Stimulated activated CD8-positive, alpha-beta memory T cell treated with anti-CD3 and anti-CD28 coated beads, Interleukin-15, amount 100 ng/mL, for 1 hour (primary cell): Measurements from ENCODE around the gene PERM1.
"Not testable (repeated sequence)": the region's sequence is repeated elsewhere in the genome, so short reads cannot be mapped to it uniquely, and the experiment has no call there.

ENCODE experiments used
- DNase-seq: peaks from one replicate; pipeline ENCODE4 v3.0.0-alpha.2; 2020; ENCODE audit warnings: low read depth

Gene PERM1

DNA sequence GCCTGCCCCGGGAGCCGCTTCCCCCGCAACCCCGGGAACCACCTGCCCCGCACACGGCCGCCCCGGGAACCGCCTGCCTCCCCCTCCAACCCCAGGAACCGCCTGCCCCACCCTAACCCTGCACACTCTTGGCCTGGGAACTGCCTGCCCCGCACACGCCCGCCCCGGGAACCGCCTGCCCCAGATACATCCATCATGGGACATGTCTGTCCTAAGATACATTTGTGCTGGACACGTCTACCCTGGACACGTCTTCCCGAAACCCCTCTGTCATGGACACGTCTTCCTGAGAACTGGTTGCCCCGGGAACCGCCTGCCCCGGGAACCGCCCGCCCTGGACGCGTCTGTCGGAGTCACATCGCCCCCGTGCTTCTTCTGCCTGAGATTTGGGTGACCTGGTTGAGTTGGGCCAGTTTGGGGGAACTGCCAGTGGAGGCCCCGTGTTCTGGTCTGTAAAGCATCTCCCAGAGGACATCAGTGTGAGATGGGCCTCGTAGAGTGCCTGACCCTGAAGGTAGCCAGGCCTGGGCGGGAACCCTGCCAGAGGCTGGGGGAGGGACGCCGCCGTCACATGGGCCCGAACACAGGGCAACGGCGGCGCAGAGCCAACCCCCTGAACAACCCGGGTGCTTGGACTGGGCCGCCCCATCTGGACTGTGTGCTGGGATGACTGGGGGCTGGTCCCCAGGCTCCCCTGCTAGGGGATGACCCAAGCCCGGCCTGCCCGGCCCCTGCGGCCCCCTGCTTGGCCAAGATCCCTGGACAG, 3.6 kb downstream of the PERM1 start:
- no peak for DNase-seq

DNA sequence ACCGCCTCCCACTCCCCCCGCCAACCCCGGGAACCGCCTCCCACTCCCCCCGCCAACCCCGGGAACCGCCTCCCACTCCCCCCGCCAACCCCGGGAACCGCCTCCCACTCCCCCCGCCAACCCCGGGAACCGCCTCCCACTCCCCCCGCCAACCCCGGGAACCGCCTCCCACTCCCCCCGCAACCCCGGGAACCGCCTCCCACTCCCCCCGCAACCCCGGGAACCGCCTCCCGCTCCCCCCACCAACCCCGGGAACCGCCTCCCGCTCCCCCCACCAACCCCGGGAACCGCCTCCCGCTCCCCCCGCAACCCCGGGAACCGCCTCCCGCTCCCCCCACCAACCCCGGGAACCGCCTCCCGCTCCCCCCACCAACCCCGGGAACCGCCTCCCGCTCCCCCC, 5.1 kb downstream of the PERM1 start:
- DNase-seq, result not testable (repeated sequence)

DNA sequence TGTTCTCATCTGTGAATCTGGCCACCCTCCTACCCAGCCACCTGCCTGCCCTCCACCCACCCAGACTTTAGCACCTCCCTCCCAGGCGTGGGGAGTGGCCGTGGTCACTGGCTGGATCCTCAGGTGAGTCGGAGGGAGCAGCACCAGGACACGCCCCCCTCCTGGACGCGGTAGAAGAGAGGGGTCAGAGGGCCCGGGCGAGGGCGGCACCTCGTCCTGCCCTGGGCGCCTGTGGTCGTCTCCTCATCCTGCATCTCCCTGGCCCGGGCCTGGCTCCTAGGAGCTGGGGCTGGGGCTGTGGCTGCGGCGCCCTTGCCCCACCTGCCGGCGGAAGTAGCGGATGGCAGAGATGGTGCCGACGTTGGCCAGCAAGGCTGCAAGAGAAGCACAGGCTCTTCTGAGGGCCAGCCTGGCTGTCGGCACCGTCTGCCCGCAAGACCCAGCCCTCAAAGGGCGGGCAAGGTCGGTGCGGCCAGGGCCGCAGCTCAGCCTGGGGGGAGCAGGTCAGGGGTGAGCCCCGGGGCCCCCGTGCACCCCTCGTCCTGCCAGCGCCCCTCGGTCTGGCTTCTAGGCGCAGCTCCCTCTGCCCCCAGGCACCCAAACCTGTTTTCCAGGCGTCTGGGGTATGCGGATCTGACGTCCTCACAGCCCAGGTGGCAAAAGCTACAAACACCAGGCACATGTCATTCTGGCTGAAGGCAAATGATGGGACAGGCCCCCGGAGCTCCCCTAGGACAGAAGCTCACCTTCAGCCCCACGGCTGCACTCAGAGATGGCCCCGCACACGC, 5.8 kb downstream of the PERM1 start:
- DNase-seq, result peak; percentile 39

DNA sequence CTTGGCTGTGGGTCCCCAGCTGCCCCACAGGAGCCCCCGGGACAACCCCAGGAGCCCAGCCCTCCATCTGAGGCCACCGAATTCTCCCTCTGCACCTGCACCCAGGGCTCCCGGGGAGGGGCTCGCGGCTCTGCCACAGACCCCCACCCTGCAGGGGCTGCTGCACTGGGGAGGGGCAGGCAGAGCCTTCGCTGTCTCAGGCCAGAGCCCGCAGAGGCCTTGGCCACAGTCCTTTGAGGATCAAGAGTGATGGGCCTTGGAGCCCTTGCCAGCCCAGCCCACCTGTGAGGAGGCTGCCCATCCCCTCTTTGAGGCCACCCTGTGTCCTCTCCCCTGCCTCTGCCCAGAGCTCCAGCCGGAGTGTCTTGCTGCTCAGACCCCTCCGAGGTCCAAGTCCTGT, 6.5 kb downstream of the PERM1 start:
- no peak for DNase-seq

DNA sequence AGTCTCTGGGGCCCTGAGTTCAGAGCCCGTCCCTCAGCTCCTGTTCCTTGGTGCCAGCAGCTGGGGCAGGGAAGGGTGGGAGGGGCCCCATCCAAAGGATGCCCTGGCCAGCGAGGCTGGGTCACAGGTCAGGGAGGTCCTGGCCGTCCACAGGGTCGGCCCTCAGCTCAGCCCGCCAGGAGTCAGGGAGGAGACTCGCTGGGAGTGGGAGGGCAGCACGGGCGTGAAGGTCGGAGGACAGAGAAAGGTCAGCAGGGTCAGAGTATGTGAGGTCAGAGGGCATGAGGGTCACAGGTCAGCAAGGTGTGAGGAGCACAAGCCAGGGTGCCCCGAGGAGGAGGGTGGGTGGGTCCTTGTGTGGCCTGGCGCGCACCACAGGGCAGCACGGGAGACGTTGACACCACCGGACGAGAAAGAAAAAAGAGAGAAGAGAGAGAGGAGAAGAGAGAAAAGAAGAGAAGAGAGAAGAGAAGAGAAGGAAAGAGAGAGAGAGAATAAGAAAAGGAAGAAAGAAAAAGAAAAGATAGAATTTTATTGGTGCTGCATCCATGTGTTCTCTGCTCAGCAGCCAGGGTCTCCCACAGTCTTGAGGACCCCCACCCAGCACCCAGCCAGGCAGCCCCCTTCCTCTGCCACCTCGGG, 7.1 kb downstream of the PERM1 start:
- DNase-seq, result no peak

DNA sequence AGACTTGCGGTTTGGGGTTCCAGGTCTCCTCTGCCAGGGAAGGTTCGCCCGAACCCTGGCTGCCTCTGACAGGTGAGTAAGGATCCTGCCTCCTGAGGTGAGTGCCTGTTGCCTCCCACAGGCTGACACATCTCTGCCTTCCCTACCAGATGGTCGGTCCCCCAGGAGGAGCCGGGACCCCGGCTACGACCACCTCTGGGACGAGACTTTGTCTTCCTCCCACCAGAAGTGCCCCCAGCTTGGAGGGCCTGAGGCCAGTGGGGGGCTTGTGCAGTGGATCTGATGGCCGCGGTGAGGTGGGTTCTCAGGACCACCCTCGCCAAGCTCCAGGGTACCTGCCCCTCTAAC, 7.6 kb downstream of the PERM1 start:
- DNase-seq, result no peak

DNA sequence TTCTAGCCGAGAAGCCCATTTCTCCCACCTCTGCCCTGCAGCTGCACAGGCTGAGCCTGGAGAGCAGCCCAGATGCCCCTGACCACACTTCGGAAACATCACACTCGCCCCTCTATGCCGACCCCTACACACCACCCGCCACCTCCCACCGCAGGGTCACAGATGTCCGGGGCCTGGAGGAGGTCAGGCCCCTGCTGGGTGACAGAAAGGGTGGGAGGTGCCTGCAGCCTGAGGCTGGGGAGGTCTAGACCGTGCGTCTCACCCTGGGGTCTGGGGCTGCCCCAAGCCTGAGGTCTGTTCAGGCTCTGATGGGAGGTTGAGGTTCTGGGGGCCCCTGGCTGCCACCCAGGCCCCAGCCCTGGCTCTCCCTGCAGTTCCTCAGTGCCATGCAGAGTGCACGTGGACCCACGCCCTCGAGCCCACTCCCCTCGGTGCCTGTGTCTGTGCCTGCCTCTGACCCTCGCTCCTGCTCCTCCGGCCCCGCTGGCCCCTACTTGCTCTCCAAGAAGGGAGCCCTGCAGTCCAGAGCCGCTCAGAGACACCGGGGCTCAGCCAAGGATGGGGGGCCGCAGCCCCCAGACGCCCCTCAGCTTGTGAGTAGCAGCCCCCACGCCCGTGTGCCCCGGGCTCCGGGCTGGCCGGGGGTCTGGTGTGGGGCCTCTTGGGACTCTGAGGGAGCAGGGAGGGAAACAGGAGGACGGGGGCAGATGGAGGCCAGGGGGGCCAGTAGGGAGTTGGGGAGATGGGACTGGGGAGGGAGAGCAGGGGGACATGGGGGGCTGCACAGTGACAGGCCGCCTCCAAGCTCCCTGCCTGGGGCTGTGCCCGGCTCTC, 8.2 kb downstream of the PERM1 start:
- no peak for DNase-seq

DNA sequence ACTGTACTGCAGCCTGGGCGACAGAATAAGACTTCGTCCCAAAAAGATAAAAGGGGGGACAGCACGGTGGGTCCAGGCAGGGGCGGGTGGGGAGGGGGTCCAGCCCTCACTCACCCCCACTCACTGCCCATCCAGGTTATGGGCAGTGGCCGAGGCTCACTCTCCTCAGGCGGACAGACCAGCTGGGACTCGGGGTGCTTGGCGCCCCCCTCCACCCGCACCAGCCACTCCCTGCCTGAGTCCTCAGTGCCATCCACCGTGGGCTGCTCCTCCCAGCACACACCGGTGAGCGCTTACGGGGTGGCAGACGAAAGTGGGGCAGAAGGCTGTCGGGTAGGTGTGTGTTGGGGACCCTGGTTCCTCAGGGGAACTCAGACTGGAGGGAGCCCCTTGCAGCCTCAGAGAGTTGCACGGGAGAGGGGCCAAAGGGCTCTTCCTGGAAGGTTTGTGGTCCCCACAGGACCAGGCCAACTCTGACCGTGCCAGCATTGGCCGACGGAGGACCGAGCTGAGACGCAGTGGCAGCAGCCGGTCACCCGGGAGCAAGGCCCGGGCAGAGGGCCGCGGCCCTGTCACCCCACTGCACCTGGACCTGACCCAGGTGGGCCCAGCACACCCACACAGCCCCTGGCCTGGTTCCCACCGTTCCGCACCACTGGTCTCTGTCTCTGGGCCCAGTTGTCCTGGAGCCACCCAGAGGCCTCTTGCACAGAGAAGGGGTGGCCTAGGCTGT, 9.0 kb downstream of the PERM1 start:
- no peak for DNase-seq

DNA sequence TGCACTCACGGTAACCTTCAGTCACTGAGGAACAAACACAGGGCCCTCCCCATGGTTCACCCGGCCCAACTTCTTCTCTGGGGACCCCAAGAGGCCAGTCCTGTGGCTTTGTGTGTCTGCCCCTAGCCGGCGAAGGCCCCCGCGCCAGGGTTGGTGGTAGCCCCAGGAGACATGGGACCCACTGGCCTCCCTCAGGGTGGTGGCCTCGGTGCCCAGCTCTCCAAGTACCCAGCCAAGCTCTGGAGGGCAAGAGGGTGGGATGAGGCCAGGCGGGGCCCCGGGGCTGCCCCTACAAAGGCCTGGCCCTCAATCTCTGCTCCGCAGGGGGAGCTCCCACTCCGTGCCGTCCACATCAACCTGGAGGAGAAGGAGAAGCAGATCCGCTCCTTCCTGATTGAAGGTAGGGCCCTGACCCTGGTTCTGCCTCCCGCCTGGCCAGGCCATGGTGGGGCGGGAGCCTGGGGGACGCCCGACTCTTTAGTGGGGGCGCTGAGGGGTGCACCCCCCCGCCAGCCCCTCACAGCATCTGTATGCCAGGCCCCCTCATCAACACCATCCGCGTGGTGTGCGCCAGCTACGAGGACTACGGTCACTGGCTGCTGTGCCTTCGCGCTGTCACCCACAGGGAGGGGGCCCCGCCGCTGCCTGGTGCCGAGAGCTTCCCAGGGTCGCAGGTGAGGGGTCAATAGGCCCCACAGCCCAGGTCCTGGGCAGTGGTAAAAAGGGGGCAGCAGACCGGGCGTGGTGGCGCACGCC, 10.0 kb downstream of the PERM1 start:
- no peak for DNase-seq

DNA sequence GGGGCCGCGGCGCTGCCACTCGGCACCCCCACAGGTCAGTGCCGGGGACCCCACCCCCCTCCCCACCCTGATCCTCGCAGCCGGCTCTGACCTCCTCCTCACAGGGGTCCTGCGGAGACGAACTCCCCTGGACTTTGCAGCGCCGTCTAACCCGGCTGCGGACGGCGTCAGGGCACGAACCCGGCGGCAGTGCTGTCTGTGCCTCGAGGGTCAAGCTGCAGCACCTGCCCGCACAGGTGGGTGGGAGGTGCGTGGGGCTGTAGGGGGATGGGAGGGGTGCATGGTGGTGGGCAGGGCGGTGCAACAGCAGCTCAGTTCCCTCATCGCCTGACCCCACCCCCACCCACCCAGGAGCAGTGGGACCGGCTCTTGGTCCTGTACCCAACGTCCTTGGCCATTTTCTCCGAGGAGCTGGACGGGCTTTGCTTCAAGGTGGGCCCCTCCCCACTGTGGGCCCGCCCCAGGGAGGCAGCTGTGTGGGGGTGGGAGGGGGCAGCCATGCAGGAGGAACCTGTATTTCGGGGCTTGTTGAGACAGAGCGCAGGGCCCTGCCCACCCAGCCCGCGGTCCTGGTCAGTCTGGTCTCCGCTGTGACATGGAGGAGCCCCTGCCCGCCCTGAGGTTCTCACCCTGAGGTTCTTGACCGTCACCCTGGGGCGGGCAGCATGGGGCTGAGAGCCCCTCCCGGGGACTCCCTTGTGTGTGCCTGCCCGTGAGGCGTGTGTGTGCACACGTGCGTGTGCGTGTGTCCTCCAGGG, 10.7 kb downstream of the PERM1 start:
- no peak for DNase-seq

DNA sequence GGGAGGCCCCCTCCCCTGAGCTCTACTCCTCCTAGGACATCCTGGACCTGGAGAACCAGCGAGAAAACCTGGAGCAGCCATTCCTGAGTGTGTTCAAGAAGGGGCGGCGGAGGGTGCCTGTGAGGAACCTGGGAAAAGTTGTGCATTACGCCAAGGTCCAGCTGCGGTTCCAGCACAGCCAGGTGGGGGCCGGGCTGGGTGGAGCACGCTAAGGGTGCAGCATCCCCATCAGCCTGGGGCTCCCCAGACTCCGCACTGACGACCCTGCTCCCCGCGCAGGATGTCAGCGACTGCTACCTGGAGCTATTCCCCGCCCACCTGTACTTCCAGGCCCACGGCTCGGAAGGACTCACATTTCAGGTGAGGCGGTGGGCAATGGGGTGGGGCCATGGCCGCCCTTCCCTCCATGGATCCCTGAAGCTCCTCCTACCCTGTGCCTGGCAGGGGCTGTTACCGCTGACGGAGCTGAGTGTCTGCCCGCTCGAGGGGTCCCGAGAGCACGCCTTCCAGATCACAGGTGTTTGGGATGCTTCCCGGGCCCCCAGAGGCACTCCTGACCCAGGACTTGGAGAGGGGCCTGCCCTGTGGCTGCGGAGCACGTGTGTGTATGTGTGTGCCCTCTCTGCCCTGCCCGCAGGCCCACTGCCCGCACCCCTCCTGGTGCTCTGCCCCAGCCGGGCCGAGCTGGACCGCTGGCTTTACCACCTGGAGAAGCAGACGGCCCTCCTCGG, 11.5 kb downstream of the PERM1 start:
- DNase-seq, result no peak

DNA sequence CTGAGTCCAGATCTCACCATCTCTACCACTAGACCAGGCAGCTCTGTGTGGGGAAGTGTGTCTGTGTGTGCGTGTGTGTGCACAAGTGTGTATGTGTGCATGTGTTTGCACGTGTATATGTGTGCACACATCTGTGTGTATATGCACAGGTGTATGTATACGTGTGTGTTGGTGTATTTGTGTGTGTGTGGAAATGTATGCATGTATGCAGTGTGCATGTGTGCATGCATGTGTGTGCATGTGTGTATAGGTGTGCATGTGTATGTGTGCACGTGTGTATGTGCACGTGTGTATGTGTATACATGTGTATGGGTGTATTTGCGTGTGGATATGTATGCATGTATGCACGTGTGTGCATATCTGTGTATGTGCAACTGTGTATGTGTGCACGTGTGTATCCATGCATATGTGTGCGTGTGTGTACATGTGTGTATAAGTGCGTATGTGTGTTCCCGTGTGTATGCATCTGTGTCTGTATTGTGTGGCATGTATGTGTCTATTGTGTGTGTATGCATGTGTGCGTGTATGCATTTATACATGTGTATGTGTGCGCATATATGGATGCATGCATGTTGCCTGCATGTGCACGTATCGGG, 12.5 kb downstream of the PERM1 start:
- DNase-seq, result no peak

DNA sequence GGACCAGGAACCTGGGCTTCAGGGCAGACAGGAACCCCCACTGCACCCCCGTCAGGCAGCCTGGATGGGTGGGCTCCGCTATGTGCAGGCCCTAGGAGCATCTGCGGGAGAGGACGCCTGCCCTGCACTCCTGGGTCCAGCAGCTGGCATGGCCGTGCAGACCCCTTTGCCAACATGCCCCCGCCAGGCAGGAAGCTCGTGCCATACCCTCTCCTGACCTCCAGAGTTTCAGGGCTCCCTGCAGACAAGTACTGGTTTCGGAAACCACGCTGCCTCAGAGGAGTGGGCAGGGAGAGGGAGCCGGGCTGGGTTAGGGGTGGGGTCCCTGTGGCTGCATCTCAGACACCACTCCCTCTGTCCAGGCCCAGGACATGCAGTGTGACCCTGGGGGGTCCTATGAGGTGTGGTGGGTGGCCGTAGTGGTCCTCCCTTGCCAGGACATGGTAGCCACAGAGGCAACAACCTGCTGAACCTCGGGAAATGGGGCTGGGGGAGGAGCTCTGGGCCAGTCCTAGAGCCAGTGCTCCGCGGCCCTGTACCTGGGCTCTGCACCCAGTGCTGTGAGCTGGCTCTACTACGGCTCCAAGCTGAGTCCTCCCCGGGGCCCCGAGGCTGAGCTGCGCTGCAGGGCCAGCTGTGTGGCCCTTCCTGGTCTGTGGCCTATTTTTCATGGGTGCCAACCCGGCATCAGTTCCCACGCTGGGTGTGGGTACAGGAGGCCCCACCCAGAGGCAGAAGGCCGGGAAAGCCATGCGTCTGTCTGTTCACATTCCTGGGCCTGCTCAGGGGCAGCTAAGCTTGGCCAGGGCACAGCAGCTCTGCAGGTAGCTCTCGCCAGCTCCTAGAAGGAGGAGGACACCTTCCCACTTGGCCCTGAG, 14.2 kb downstream of the PERM1 start:
- no peak for DNase-seq

DNA sequence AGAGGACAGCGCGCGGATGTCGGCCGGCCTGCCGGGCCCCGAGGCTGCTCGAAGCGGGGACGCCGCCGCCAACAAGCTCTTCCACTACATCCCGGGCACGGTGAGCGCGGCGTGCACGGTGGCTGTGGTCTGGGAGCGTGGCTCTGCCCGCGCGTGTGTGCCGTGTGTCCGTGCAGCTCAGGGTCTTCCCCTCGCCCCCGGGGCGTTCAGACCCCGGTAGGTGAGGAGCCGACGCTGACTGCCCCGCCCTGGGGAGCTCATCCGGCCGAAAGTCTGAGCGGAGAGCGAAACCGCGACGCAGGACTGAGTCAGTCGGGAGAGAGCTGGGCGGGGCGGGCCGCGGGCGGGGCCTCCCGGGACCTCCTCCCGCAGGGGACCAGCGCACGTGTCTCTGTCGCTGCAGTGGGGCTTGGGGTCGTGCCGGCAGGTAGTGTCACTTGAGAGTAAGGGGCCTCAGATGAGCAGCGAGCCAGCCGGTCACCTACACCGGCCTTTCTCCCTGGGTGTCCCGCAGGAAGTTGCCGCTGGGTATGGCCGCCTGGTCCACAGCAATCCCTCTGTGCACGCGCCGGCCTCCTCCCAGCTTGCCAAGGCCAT, 15.1 kb downstream of the PERM1 start:
- DNase-seq, result peak; percentile 63

DNA sequence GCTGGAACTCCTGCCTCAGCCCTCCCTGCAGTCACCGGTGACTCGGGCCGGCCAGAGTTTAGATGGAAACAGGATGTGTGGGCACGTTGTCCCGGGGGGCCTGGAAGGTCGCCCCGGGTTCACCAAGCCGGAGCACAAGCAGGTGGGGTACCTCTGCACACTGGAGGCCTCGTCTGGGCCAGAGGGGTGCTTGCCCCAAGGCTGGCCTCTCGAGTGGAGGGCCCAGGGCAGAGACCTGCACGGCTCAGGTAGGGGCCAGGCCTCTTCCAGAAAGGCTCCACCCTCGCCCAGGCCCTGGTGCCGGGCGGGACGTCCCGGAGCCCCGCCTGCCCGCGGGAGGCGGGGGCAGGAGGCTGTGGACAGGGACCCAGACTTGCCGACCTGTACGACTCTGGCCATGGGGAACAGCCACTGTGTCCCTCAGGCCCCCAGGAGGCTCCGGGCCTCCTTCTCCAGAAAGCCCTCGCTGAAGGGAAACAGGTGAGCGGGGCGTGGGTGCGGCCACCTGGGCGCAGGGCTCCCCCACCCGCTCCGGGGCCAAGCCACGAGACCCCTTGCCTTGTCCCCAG, 15.7 kb downstream of the PERM1 start, which contains the start of gene PLEKHN1:
Gene PLEKHN1, plus strand, starts transcription at position 348 of the 569 bp plus-strand sequence. Its CDS starts 50 bp downstream, at position 398.
- DNase-seq, result no peak

DNA sequence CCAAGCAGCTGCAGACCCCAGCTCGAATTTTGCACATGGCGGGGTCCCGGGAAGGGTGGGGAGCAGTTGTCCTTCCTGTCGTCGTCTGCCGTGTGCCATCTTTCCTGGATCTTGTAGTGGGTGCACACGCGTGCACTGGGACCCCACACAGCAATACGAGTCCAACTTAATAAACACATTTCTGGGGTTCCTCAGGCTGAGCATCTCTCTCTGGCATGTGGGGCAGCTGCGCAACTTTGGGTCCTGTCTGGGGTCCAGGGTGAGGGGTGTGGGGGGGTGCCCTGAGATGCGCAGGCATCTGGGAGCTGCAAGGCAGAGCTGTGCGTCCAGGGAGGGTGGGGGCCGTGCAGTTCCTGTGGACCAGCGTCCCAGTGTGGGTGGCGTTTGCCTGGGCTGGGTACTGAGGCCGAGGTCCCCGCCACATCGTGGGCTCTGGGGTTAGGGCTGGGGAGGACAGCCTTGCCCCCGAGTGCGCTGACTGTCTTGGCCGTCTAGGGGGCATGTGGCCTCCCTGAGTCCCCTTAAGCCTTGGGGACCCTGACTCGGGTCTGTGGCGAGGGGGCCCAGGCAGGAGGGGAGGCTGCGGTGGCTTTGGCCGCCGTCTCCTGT, 16.3 kb downstream of the PERM1 start:
- no peak for DNase-seq
